NCI-H2171 treated with DMSO at 0.1 percent for 48 hours (cell line): ENCODE measurements around the gene SYCN.
"Not testable (repeated sequence)": the region's sequence is repeated elsewhere in the genome, so short reads cannot be mapped to it uniquely, and the experiment has no call there.

Experiments used
- DNase-seq: peaks from one replicate; lab custom pipeline; 2025; lab: John Stamatoyannopoulos, UW

The SYCN gene

DNA sequence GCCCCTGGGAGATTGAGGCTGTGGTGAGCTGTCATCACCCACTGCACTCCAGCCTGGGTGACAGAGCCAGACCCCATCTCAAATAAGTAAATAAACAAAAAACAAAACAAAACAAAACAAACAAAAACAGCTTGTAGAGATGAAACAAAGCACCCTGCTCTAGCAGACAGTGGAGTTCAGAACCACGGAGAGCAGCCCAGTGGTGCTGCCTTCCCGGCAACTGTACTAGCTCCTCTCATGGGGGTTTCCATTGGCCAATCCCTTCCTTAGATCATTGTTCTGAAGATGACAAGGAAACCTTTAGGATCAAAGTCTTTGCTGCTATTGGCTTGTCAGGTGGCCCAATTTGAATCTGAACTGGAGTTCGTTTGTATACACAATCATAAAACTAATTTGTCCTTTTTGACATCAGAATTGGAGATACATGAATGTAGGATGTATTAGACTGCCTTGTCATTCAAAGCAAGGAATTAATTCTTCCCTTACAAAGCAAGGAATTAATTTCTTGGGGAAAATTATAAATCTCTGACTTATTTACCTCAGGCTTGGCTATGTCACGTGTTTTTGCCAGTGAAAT lies 19.7 kb upstream of the SYCN start:
- no peak for DNase-seq

DNA sequence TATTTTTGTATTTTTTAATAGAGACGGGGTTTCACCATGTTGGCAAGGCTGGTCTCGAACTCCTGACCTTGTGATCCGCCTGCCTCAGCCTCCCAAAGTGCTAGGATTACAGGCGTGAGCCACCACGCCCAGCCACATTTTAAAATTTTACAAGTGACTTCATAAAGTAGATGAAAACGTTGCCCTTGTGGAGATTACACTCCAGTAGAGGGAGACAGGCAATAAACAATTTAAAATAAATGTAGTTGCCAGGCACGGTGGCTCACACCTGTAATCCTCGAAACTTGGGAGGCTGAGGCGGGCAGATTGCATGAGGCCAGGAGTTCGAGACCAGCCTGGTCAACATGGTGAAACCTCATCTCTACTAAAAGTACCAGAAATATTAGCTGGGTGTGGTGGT lies 15.0 kb upstream of the SYCN start:
- DNase-seq = not testable (repeated sequence)

DNA sequence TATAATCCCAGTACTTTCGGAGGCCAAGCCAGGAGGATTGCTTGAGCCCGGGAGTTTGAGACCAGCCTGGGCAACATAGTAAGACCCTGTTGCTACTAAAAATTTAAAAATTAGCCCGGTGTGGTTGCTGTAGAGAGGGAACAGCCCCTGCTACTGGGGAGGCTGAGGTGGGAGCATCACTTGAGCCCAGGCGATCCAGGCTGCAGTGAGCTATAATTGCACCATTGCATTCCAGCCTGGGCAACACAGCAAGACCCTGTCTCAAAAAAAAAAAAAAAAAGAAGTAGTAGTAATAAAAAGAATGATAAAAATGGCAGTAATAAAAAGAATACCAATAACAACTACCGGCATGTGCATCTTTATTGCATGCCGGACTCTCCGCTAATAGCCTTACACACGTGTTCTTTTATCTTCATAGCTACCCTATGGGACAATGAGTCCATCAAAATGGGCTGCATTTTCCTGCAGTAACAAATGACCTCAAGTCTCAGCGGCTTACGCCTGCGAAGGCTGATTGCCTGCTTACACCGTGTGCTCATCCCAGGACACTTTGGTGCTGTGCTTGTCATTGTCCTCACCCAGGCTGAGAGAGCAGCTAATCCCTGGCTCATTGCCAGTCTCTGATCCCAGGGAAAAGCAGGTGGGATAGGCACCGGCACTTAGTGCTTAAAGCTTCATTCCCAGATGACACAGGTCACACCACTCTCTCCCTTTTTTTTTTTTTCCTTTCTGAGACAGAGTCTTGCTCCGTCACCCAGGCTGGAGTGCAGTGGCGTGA lies 14.4 kb upstream of the SYCN start:
- DNase-seq = peak; percentile 58

DNA sequence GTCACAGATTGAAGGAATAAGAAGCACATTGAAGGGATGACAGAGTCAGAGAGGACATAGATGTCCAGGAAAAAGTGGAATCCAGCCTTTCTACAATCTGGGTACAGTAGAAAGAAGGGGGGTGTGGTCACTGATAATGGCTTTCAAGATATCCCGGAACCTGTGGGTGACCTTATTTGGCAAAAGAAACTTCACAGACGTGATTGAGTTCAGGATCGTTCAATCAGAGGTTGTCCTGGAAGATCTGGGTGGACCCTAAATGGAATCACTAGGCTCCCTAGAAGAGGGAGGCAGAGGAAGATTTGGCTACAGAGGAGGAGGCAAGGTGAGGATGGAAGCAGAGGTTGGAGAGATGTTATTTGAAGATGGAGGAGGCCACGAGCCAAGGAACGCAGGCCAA lies 13.0 kb upstream of the SYCN start:
- DNase-seq = no peak

DNA sequence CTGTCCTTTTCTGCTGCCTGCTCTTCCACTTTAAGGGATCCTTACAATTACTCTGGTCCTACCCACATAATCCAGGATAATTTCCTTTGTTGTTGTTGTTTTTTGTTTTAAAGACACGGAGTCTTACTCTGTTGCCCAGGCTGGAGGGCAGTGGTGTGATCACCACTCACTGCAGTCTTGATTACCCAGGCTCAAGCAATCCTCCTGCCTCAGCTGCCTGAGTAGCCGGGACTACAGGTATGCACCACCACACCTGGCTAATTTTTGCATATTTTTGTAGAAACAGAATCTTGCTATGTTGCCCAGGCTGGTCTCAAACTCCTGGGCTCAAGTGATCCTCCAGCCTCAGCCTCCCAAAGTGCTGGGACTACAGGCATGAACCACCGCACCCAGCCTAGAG lies 11.3 kb upstream of the SYCN start:
- not testable (repeated sequence) for DNase-seq

DNA sequence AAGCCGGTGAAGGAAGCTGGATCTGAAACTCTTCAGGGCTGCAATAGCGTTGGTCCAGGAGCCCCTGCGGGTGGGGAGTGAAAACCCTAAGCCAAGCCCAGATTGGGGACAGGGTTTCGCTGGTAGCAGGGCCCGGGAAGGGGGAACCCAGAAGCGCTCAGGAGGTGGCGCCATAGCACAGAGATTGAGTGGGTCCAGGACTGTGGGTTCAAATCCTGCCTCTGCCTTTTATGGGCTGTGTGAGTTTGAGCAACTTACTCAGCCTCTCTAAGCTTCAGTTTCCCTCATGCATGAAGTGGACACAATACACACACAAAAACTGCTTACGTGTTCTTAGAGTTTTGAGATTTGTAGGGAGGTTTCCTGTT lies 8.3 kb upstream of the SYCN start:
- no peak for DNase-seq

DNA sequence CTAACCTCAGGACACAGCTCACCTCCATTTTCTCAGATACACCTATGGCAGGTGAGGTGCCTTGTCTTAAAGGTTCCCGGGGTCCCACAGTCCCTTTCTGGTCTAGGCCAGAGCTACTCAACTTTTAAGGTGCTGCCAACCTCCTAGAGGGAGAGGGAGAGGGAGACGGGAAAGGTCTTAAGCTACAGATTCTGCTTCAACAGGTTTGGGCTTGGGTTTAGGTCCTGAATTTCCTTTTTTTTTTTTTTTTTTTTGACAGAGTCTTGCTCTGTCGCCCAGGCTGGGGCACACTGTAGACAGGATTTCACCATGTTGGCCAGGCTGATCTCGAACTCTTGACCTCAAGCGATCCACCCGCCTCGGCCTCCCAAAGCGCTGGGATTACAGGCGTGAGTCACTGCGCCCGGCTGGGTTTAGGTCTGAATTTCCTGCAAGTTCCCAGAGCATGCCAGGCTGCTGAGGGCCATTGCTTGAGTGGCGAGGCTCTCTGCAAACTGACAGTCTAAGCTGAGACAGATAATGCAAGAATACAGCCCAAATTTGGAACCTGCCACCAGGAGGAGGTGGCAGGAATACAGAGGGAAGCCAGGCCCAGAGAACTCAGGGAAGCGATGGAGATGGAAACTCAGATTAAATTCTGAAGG lies 7.8 kb upstream of the SYCN start:
- DNase-seq = no peak

DNA sequence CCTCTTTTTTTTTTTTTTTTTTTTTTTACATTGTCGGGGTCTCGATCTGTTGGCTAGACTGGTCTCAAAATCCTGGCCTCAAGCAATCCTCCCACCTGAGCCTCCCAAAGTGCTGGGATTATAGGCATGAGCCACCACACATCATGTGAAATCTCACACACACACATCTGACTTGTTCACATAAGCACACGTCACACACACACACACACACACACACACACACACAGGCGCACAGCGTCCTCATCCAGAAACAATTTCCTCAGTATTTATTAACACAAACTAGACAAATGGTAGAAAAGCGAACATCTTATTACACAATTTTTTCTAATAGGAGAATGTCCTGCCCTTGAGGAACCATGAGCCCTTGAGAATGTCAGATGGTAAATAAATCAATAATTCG lies 5.1 kb upstream of the SYCN start:
- DNase-seq = no peak

DNA sequence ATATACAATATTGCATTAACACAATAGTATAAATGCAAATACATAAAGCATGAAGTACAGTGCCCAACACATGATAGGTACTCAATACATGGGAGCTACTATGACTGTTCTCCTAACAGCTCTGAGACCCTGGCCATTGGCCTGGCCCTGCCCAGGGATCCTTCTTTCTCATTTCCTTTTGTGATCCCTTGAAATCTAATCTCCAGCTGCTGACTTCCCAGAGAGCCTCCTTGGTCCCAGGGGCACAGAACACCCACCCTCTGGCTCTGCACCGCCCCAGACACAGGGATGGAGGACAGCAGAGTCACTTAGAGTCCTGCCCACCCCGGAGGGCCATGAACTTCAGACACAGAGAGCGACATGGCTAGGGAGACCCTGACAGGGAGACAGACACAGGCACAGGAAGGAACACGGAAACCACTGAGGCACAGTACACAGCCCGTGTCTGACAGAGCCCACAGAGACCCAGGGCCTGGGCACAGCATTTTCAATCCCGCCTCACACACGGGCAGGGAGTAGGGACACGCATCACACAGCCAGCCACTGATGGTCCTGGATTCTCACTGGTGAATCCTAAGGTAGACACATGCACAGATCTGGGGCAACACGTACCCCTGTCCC lies 4.2 kb upstream of the SYCN start:
- DNase-seq = no peak

DNA sequence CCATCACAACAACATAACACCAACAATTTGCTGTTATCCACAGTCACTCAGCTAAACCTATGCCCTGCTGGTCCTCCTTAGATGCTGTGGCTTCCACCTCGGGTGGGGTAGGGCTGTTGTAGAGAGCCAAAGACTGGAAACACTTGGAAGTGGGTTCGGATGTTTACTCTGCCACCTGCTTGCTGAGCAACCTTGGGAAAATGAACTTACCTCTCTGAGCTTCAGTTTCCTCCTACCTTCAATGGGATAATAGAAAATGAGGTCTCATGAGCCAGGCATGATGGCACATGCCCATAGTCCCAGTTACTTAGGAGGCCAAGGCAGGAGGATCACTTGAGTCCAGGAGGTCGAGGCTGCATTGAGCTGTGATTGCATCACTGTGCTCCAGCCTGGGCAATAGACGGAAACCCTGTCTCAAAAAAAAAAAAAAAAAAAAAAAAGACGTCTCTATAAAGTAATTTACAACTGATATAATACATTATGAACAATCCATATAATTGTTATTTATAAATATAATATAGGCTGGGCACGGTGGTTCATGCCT lies 3.3 kb upstream of the SYCN start:
- no peak for DNase-seq

DNA sequence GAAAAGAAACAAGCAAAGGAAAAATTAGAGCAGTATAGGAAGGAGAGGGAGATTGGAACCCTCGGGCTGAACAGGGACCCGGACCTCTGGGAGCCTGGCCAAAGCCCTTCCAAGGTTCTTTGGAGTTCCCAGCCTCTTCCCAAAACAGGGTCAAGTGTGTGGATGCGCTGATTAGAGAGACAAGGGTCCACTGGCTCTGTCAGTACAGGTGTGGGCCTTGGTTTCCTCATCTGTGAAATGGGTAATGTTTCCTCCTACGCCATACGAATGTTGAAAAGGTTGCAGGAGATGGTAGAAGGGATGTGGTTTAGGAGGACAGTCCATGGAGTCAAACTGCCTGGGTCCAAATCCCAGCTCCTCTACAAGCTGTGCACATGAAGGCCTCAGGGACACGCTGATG lies 2.1 kb upstream of the SYCN start:
- no peak for DNase-seq

DNA sequence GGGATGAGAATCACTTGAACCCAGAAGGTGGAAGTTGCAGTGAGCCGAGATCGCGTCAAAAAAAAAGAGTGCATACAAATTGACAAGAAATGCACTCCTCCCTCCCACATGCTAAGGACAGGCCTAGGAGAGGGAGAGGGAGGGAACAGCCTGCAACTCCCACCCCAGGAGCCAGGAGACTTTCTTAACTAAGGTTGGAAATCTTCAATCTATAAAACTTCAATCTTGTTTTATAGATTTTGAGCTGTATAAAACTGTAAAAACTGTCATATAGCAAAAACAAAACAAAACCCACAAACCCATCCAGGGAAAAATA lies 1.3 kb upstream of the SYCN start:
- DNase-seq = no peak

DNA sequence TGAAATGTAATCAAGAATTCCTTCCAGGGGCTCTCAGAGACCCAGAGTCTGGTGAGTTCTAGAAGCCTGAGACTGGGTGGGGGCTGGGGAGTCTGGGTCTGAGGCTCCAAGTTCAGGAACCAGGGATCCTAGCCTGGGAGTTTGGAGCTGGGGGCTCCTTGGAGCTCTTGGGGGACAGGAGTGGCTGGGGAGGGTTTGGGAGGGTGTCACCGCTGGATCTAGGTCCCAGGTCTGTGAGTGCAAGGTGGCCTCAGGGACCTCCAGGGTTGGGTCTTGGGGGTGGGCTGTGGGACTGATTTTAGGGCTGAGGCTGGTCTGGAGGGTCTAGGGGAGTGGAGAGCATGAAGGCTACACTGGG lies 1.1 kb downstream of the SYCN start:
- DNase-seq = no peak

DNA sequence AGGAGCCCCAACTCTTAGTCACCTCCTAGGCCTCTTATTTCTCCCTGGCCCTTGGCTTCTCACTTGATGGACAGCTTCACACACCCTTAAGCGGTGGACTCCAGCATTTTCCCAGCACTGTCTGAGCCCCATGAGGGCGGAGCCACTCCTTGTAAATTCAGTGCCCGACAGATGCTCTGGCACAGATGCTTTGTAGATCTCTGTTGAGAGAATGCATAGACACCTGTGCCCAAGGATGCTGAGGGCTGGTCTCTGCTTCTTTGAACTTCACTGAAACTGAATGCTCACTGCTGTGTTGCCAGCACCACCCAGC lies 3.3 kb downstream of the SYCN start:
- peak; percentile 78 for DNase-seq

DNA sequence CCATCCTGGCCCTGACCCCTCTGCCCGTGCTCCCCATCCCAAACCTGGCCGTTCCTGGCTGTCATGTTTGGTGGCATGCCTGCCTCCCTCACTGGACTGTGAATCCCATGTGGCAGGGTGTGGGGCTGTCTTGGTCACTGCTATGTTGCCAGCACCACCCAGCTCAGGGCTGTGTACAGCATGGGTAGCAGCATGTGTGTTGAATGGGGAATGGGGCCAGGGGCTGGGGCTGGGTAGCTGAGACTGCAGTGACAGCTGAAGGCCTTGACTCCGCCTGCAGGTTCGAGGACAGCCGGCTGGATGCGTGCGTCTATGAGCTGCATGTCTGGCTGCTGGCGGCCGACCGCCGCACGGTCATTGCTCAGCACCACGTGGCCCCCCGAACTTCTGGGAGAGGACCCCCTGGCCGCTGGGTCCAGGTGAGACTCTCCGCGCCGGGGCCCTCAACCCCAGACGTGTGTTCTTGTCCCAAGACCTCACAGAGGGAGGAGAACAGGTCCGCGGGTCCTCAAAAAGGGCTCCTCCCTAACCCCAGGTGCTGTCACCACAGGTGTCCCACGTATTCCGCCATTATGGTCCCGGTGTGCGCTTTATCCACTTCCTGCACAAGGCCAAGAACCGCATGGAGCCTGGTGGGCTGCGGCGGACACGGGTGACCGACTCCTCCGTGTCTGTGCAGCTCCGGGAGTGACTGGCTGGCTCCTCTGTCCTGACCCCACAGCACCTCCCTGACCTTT lies 3.8 kb downstream of the SYCN start:
- DNase-seq = no peak

DNA sequence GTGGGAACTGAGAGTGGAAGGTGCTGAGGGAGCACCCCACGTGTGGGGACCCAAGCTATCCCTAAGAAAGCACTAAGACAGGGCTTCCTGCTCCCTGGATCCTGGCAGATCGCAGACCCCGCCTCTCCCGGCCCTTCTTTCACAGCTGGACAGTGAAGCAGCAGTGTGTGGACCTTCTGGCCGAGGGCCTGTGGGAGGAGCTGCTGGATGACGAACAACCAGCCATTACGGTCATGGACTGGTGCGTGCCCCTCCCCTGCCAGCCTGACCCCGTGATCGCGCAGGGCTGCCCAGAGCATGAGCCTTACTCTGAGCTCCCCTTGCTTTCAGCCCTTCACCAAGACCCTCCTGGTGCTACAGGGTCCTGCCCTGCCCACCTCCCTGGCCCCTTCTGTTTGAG lies 5.0 kb downstream of the SYCN start:
- no peak for DNase-seq

DNA sequence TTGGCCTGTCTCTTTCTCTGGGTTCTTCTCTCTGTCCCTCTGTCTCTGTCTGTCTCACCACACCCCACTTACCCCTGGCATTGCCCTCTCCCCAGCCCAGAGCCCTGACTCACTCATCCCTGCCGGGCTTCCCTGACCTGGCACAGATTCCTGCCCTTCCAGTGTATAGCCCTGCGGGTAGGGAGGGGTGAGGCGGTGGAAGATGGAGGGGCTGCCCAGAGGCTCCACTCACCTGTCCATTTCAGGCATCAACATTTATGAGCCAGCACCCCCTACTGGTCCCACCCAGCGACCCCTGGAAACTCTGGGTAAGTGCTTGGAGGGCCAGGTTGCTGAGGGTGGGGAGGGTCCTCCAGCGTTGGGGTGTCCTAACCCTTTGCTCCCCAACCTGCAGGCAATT lies 6.3 kb downstream of the SYCN start:
- no peak for DNase-seq

DNA sequence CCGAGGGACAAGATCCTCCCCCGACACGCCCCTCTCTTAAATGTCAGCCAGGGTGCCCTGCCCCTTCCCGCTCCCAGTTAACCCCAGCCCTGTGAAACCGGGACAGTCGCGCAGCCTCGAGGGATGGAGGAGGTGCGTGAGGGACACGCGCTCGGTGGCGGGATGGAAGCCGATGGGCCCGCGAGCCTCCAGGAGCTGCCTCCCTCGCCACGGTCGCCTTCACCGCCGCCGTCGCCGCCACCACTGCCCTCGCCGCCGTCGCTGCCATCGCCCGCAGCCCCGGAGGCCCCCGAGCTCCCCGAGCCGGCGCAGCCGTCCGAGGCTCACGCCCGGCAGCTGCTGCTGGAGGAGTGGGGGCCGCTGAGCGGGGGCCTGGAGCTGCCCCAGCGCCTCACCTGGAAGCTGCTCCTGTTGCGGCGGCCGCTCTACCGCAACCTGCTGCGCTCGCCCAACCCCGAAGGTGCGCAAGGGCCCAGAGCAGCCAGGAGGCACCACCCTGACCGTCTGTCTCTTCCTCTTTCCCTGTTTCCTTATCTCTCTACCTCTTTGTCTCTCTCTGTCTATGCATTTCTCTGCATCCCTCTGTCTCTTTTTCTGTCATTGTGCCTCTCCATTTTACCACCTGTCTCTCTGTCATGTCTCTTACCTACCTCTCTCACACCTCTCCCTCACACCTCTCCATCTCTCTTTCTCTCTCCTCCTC lies 7.1 kb downstream of the SYCN start, which contains the start of gene NCCRP1:
Gene NCCRP1, plus strand, starts transcription at position 105 of the 703 bp plus-strand sequence. Its CDS starts 19 bp downstream, at position 124.
- no peak for DNase-seq

DNA sequence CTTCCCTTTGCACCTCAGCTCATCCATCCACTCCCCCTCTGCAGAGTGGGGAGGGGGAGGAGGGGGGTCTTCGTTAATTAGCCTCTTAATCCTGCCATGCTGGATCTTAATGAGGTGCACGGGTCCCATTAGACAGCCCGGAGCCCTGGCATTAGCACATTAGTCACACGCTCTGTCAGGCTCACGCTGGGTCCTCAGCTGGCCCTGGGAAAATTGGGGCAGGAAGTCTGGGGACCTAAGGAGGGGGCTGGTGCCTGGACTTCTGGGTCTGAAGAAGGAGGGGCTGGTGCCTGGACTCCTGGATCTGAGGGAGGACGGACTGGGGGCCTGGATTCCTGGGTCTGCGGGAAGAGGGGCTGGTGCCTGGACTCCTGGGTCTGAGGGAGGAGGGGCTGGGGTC lies 7.7 kb downstream of the SYCN start:
- no peak for DNase-seq

DNA sequence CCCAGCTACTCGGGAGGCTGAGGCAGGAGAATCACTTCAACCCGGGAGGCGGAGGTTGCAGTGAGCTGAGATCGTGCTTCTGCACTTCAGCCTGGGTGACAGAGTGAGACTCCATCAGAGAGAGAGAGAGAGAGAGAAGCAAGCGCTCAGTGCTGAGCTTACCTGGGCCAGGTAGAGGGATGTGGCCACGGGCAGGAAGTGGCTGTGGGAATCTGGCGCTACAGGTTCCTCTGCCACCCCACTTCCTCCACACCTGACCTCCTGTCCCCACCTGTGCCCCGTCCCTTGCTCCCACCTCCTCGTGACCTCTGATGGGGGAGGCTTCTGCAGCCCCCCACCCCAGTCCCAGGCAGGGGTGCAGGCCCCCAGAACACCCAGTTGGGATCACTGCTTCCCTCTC lies 8.3 kb downstream of the SYCN start:
- DNase-seq = no peak

DNA sequence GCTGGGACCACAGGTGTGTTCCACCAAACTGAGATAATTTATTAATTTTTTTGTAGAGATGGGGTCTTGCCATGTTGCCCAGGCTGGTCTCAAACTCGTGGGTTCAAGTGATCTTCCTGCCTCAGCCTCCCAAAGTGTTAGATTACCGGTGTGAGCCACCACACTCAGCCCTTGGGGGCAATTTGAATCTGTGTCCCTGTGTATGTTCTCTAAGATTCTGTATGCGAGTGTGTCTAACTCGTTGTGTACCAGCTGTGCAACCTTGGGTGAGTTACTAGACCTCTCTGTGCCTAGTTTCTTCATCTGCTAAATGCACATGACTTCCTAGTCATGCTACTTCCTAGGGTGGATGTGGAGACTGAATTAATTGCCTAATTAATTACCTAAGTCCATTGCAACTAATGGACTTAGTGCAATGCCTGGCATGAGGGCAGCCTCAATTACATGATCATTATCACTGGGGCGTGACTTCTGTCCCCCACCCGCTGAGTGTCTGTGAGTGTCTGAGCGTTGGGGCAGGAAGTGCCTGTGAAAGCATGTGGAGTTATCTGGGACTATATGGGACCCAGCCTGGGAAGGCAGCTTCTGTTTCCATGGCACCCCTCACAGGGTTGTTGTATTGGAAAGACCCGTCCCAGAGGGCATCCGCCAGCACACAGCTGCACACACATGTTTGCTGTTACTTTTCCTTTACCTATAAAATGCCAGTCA lies 9.1 kb downstream of the SYCN start:
- no peak for DNase-seq
